ENCODE measurements around the gene LRRC61.

The LRRC61 gene

DNA sequence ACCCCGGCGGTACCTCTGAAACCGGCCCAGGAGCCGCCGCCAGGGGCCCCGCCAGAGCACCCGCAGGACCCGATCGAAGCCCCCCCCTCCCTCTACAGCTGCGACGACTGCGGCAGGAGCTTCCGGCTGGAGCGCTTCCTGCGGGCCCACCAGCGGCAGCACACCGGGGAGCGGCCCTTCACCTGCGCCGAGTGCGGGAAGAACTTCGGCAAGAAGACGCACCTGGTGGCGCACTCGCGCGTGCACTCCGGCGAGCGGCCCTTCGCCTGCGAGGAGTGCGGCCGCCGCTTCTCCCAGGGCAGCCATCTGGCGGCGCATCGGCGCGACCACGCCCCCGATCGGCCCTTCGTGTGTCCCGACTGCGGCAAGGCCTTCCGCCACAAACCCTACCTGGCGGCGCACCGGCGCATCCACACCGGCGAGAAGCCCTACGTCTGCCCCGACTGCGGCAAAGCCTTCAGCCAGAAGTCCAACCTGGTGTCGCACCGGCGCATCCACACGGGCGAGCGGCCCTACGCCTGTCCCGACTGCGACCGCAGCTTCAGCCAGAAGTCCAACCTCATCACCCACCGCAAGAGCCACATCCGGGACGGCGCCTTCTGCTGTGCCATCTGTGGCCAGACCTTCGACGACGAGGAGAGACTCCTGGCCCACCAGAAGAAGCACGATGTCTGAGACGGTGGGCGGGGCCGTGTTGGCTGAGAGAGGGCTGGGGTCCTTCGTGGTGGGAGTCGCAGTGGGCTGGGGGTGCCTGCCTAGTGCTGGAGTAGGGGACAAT is 49.3 kb downstream of the LRRC61 start:
- no peak for DNase-seq

GRCh38 chr7:150373049-150373801 is 50.1 kb downstream of the LRRC61 start:
- DNase-seq: no peak

DNA sequence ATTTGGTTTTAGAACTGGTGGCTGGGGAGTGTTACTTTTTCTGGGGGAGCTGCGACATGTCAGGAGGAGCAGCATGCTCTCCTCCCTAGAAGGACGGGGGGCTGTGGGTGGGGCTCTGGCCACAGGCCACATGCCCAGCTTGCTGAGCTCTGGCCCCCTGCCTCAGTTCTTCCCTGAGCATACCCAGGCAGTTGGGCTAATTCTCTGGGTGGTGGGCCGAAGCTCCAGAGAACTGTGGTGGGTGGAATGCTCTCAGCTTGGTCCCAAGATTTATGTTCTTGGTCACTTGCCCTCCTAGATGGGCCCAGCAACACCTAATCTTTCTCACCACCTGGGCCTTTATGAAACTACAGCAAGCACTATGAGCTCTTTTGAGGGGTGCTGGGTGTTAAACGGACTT is 50.9 kb downstream of the LRRC61 start:
- no peak for DNase-seq

- no peak for DNase-seq
Observed at GRCh38 chr7:150374472-150374871, 51.3 kb downstream of the LRRC61 start.

GRCh38 chr7:150375662-150376521 is 52.7 kb downstream of the LRRC61 start:
- no peak for DNase-seq

DNA sequence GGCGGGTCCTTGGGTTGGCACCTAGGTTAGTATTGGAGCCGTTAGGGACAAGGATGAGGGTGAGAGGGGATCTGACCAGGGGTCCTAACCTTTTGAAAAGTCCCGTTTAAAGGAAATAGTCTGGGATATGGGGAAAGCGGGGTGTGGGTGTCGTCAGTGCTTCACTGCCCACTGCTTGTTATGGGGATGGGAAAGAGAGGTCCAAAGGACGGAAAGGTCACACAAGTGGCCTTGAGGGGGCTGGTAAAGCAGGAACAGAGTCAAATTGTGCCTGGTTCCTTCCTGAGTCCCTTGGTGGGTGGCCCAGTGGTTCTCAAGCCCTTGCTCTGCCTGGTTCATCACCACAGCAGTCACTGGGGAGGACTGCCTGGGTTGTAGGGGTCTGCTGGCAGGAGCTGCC is 53.4 kb downstream of the LRRC61 start:
- DNase-seq: no peak

DNA sequence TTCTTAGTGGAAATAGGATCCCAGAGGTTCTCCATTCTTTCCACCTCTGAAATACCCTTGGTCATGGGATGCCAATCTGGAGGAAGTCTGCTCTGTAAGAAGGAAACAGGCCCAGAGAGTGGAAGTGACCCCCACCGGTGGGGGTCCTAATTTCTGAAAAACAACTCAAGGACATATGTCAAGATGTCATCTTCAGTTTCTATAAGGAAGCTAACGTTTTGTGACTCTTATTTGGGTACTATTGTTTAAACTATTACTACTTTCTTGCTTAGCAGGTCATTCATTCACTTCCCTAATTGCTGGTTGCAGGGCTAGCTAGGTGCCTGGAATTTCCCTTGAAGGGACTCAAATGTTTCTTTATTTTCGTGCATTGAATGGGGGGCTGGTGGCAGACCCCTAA is 54.0 kb downstream of the LRRC61 start:
- no peak for DNase-seq

DNA sequence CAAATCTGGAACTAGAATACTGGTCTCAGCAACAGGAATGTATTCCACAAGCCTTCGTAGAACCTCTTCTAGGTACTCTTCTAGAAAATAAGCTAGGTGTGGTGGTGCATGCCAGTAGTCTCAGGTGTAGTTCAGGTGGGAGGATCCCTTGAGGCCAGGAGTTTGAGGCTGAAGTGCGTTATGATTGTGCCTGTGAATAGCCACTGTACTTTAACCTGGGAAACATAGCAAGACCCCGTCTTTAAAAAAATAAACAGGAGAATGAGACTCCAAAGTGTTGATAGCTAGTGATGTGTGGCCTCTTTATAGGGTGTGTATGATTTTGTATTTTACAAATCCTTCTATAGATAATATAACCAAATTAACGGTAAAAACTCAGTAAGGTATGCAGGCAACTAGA is 54.5 kb downstream of the LRRC61 start:
- no peak for DNase-seq

DNA sequence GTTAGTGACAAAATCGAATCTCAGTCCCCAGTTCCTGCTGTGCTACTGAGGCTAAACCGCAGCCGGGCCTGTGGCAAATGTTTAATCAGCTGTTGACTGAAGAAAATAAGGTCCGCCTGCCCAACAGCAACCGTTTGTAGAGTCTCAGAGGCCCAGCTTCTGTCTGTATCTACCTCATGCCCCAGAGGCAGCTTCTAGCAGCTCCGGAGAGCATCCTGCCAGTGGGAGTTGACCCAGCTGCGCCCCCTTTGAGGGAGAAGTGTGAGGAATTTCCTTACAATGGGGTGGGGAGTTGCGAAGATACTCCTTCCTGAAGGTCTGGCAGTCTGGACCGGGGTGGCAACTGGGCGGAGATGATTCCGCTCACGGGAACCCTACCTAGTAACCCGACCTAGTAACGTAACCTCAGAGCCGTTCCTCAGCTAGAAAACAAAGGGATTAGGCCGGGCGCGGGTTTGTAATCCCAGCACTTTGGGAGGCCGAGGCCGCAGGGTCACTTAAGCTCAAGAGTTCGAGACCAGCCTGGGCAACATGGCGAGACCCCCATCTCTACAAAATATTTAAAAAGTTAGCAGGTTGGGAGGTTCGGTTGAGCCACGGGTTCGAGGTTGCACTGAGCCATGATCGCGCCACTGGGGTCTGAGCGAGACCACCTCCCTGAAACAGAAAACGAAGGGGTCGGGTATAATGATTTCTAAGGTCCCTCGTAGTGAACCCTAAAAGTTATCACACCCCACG is 55.1 kb downstream of the LRRC61 start:
- DNase-seq: no peak

DNA sequence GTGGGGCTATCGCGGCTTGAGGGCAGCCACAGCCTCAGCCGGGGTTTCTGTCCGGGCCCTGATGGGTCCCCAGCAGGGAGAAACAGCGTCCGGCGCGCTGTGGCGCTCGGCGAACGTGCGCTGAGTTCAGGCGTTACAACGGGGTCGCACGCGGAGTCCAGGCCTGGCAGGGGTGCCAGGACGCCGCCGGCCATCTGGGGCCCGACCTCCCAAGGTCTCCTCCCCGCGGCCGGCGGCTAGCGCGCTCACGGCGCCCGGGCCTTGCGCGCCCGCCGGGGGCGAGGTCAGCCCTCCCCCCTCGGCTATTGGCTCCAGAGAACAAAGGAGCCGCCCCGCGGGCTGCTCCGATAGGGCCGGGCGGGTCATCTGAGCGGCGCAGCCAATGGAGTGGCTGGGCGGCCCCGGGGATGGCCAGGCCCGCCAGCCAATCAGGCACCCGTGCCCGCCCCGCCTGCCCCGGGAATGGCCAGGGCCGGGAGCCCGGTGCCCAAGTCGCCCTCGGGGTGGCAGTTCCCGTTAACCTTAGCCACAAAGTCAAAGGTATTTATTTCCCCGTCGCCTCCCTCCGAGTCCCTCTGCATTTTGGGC is 55.8 kb downstream of the LRRC61 start, which contains the start of gene ZNF775:
Gene ZNF775 (plus strand): TSS at position 478 of the 588 bp plus-strand sequence. CDS start 9,141 bp downstream, outside the sequence.
- peak; percentile 60 to 95 for DNase-seq

DNA sequence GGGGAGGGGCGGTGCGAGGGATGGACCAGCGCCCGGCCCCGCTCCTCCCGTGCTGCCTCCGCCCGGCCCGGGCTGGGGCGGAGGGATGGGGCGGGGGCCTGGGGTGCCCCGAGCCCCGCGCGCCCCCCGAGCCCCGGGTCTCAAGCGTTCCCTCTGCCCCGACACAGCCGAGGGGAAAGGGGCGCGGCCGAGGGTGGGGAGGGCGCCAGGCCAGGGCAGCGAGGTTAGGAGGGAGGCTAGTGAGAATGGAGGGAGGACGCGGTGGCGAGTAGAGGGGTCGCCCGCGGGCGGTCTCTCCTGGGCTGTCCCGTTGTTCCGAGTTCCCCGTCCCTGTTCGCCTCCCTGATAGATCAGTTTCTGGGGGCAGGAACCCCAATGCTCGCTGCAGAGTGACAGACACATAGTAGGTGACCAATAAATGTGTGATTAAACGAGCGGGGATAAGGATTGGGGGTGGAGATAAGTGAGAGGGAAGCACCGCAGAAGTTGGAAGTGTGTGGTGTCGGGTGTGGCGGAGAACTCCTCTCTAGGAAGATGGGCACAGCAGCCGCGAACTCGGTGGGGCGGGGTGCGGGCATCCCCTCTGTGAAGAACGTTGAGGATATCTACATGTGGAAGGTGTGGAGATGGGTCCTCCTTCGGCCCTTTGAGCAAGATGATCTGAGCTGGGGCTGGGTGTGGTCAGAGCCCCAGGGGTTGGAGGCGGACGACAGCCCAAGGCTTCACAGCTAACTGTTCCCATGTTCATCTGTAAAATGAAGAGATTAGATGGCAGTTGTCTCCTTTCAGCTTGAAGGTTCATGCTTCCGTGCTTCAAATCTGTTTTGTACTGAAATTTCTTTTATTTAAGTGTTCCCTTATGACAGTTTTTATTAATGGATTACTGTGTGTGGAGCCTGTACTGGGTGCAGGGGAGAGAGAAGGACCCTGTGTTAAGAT is 56.6 kb downstream of the LRRC61 start:
- DNase-seq: no peak

DNA sequence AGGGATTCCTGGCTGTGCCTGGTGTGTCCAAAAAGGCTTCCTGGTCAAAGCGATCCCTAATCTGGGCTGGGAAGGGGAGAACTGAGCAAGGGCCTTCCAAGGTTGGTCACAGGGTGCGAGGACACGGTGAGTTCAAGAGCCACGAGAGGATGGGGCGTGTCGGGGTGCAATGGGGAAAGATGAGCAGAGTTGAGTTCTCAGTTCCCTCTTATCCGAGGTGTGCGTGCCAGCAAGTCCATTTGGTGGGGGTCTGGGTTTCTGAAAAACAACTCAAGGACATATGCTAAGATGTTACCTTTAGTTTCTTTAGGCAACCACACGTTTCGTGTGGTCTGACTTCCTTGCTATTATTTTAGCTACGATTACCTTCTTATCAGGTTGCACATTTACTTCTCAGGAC is 57.3 kb downstream of the LRRC61 start:
- DNase-seq: no peak

- DNase-seq: no peak
Observed at GRCh38 chr7:150381096-150381495, 57.9 kb downstream of the LRRC61 start.

DNA sequence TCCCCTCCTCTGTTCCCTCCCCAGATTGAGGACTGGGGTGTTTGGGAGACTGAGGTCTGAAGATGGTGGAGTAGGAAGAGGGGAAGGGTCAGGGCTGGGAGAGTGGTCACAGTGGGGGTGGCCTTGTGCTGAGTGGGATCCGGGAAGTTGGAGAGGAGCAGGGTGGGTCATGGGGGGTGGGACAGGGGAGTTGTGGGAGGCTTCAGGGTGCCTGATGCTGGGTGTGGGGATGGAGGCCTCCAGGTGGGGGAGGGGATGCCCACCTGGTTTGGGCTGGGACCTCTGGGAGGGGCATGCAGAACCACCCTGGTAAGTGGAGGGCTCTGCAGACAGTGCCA is 58.6 kb downstream of the LRRC61 start:
- DNase-seq: no peak

DNA sequence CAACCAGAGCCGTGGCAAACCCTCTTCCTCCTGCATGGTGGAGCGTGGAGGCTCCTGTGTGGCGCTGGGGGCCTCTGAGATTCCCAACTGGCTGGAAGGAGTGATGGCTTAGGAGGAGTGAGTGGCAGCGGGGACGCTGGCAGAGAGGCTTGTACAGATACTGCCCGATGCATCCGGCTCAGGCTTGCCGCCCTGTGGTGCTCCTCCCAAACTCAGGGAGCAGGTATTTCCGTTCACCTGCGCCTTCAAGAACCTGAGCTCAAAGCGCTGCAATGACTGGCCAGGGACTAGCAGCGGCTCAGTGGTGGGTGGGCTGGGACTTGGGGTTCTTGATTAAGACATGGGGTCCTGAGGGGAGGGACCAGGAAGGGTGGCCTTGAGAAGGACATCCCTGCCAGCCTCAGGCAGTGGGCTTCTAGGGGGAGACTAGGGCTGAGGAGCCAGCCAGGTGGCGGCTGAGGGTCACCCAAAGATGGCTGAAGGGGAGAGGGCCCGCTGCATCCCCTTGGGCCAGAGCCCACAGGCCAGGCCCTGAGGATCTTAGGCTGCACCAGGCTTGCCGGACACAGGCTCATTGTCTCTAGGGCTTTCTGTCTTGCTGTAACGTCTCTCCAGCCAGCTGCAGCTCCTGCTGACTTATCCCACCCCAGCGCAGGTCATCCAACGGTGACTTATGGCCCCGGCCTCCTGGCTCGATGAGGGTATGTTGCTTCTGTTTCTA is 59.1 kb downstream of the LRRC61 start:
- DNase-seq: no peak

GRCh38 chr7:150382844-150383225 is 59.7 kb downstream of the LRRC61 start:
- DNase-seq: no peak

GRCh38 chr7:150383710-150384397 is 60.7 kb downstream of the LRRC61 start:
- no peak for DNase-seq

- DNase-seq: no peak
Observed at GRCh38 chr7:150384406-150385301, 61.5 kb downstream of the LRRC61 start.

DNA sequence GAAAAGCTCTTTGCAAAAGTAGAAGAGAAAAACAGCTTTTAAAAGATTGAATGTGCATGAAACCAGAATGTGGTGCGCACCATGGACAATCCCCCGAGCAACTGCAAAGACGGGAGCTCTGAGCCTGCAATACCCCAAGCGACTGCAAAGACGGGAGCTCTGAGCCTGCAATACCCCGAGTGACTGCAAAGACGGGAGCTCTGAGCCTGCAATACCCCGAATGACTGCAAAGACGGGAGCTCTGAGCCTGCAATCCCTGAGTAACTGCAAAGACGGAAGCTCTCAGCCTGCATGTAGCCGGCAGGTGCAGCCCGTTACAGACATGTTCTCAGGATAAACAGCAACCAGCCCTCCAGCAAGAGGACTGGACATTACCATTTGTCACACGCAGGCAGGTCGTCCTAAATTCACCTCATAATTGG is 62.2 kb downstream of the LRRC61 start:
- DNase-seq: no peak
